Dermis microvascular lymphatic vessel endothelial cell (primary cell): Measurements from ENCODE around the gene PLXDC1. TPM values are rescaled to one million over a fixed set of nuclear protein-coding genes. Genes with fewer than 3 reads are reported as not detected.

Experiments
- DNase-seq, 2 donors: peaks; one replicate each; pipeline versions ENCODE4 v3.0.0 to v3.0.0-alpha.2; 2010; ENCODE audit warnings: low read depth in 2 of 2
- total RNA-seq: library from RNA; depleted of rRNA; stranded (reverse); fragments of >200 nt; gene quantifications from 2 replicates; pipeline ENCODE4 v1.2.1, GENCODE V29; 2014

Gene PLXDC1
- not detected in 2 replicates for total RNA-seq

DNA sequence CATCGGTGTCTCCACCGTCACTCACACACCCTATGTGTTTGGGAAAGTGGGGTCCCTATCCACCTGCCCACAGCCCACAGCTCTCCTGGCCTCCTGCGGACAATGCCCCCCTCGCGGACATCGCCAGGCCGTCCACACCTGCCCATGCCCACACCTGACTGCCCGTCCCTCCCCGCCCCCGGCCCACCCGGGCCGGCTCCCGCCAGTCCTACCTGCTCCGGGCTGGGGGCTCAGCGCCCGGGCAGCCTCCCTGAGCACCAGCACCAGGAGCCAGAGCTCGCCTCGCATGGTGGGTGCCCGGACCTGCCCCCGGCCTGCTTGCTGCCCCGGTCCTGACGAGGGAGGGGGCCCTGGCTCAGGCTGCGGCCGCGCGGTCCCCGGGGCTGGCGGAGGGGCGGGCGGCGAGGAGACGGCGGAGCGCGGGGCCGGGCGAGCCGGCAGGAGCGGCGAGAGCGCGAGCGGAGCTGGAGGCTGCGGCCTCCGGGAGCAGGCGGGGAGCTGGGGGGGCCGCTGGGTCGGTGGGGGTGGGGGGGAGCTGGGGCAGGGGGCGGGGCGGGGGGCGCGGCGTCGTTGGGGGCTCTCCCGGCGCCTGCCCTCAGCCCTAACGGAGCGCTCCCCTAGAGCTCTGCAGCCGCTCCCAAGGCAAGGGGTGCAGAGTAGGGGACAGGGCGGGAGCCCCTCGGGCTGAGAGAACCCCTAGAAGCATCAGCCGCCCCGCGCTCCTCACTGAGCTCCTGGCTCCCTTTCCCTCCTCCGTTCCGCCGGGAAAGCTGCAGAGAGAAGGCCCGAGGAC lies at the start of gene PLXDC1:
PLXDC1 (minus strand) TSS at position 488 of the 793 bp plus-strand sequence; CDS start at position 288, 200 bp downstream.
- DNase-seq, result no peak

DNA sequence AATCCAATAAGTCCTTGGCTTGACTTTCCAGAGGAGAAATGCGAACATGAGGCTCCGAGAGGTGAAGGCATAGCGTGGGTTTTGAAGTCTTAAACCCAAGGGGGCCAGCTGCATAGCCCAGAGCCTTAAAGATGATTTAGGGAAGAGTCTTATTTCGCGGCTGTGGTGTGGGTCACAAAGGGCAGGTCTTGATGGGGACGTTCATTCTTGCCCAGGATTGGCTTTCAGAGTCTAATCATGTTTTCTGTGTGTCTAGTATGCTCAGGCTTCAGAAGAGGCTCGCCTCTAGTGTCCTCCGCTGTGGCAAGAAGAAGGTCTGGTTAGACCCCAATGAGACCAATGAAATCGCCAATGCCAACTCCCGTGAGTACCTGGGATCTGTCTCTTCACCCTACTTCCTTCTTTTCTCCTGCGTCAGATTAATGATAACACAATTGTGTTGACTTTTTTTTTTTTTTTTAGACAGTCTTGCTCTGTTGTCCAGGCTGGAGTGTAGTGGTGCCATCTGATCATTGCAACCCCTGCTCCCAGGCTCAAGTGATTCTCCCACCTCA lies 49.6 kb upstream of the PLXDC1 start:
- DNase-seq, result no peak

DNA sequence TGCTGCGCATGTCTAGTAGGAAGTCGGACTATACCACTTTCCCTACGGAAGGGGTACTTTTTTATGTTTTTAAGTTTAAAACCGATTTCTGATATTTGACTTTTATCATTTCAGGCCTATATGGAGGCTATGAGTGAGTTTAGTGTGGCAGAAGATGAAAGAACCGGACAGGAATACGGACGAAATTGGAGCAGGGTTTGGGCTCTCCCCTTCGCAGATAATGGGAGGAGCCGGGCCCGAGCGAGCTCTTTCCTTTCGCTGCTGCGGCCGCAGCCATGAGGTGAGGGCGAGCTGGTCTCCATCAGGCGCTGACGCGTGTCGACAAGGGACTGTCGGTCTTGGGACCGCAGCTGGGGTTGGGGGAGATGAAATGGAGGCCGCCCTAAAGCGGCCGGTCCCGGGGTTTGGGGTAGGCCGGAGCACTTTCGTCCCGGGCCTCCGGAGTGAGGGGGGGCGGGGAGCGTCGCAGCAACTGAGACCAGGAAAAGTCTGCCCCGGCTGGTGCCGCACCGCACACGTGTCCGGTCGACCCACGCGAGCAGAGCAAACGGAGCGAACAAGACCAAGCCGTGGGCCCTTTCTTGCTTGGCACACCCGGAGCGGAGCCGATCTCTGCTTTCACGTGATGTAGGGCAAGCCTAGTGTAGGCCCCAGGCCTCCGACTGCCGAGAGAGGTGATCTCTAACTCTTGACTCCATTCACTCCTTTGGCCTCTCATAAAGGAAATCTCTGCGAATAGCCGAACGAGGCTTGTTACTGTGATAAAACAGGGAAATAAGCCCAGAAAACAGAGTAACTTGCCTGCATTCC lies 48.8 kb upstream of the PLXDC1 start, which contains the start of gene RPL19:
RPL19 (plus strand) TSS at position 214 of the 810 bp plus-strand sequence; CDS start at position 276, 62 bp downstream.
- DNase-seq, result no peak

DNA sequence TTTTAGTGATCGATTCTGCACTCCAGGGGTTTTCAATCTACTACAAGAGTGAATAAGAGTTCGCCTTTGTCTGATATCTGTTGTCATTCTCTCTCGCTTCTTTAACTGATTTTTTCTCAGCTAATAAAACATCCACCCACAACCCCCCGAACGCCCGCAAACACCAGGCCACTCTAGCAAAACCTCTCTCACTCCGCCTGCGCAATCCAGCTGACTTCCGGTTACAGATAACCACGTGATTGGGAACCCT lies 48.3 kb upstream of the PLXDC1 start:
- DNase-seq, result peak; percentile 94 to 96

DNA sequence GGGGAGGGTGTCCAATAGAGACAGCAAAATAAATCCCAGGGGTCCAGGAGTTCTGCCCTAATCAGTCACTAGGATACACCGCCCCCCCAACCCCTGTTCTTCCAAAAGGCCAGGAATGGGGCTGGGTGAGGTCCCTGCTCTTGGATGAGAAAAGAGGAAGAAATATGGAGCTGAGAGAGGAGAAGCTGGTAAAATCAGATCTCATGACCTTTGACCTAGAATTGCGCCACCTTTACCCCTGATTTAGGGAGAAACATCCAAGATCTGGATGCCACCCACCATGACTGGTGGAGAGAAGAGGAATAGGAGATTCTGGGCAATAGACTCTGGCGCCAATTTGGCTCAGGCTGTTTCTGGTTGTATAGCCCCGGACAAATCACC lies 46.7 kb upstream of the PLXDC1 start:
- no peak for DNase-seq

DNA sequence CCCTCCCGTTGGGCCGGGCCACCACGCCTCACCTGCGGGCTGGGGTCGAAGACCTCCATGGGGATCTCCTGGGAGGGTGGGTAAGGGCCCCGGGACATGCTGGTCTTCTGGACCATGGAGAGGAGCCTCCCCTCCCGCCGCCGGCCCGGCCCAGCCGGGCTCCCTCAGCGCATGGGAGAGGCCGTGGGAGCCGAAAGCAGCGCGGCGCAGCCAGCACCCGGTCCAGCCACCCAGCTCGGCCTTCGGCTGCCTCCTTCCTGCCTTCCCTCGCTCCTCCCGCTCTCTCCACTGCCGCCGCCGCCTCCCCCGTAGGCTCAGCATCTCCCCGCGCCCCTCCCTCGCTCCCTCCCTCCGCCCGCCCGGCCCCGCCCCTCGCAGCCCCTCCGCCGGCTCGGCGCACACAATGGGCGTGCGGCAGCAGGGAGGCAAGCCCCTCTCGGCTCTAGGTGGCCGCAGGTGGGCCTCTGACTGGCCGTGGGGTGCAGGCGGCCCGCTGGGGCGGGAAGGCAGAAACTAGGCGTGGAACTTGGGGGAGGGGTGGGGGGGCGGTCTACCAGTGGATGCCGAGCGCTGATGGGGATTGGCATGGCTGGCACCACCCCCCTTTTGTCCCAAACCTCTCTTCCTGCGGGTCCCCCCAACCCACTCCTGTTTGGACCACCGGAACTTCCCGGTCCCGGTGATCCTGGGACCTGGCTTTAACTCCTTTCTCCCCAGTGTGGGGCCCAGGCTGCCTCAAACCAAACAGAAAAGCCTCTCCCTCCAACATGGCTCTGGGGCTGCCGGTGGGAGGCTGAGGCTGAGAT lies 46.1 kb upstream of the PLXDC1 start, which contains the start of gene CACNB1:
CACNB1 (minus strand) TSS at position 290 of the 806 bp plus-strand sequence; CDS start at position 116, 174 bp downstream.
- DNase-seq, result peak in 1 of 2 donors; percentile 74

DNA sequence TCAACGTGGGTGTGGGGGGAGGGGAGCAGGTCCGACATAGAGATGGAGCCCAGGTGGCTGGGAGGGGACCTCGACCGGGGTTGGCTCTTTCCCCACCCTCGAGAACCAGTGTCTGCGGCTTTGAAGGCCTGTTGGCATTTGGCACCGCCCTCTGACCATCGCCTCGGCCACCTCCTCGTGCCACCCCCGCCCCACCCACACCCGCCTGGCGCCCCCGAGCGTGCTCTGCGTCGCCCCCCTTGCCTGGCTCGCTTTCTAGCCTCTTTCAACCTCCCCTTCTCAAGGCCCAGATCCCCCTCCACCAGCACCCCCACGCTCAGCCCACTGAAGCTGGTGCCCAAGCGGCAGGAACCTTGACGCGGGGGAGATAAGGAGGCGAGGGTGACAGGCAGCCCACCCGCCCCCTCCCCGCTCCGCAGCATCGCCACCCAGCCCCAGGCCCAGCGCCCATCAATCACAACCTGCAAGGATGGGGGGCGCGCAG lies 45.4 kb upstream of the PLXDC1 start:
- DNase-seq, result peak in 1 of 2 donors; percentile 23

DNA sequence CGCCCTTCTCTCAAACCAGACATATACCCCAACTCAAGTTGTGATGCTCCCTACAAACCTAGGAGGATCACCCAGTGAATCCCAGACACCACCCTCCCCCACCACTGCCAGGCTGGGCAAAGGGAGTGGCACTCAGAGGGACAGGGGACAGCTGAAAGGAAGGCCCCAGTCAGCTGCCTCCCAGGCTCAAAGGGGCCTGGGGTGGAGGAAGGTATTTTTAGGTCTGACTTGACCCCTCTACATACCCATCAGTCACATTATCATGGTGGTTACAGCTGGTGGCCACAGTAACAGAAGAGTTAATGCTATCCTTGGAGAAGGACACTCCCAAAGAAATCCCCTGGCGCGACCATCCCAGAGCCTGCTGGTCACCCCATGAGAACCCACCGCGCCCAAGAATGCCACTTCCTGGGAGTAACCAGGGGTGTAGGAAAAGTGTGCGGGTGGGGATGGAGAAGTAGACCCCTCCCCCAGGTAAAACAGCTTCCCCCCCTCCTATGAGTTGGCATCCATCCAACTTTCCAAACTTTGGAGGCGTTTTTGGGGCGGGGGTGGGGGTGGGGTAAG lies 44.9 kb upstream of the PLXDC1 start:
- DNase-seq, result no peak

DNA sequence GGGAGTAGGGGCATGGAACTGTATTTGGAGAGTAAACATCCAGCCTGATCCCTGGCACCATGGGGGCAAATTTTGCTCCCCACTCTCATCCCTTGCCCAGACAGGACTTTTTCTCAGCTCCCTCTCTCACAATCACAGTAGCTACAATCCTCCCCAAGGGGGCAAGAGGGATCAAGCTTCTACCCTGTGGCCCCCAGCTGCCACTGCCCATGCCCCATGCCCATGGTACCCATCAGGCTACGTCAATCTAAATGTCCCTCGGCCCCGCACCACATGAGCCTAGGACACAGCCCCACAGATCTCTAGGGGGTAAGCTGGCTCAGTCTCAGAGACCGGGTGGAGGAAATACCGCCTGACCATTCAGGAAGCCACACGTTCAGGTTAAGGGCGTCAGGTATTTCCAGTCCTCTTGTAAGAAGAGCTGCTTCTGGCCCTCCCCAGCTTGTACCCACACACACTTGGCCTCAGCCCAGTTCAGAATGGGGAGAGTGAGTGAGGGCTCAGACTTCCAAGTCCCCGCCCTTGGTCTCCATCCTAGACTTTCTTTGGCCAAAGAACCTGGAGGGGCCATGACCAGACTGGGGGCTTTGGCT lies 44.2 kb upstream of the PLXDC1 start:
- no peak for DNase-seq

DNA sequence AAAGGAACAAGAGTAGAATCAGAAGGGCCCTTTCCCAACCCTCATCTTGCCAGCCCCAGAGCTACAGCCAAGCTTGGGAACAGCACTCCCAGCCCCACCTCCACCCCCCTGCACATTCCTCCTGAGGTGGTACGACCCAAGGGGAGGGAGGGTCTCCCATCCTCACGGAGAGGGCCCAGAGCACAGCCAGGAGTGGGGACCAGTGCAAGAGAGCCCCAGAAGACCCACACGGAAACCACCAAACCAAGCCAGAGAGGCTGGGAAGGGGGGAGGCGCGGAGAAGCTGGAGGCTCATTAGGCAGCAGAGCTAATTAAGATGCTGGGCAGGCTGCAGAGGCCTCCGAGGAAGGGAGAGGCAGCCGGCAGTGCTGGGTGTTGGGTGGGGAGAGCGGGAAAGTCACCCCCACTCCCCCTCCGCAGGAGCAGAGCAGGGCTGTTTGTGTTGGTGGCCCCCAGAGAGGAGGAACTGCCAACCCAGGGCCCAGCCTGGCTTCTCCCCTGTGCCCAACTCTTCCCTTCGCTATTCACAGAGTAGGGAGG lies 43.6 kb upstream of the PLXDC1 start:
- no peak for DNase-seq

DNA sequence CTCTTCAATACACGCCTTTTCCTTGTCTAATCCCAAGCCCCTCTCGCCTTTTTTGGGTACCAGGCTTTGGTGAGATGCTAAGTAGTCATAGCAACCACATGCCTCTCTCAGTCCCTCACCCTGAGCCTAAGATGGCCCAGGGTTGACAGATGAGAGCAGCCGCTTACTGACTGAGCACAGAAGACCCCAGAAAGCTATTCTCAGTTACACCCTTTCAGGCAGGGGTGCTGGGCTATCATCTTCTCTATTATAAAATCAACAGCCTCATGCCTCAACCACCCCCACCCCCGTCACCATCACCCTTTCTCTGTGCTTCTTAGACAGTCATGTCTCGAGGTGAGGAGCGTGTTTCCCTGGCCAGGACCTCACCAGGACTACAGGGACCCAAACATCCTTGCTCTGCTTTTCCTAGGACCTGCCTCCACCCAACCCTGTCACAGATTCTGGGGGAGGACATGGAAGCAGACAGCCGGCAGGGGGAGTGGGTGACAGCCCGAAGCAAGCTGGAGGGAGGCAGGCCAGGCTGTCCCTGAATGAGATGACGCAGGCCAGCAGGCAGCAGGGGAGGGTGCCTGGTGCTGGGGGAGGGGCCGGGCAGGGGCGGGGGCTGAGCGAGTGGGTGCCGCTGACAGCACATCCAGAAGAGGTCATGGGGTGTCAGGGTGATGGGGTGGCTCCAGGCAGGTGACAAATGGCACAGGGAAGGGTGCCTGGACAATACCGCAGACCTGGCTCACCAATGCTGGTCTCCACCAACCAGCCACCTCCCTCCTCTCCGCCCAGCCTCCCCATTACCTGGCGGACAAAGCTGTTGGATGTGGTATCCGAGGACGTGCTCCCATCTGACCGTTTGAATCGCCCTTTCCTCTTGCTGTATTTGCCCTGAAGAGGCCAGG lies 42.9 kb upstream of the PLXDC1 start:
- DNase-seq, result peak in 1 of 2 donors; percentile 55

DNA sequence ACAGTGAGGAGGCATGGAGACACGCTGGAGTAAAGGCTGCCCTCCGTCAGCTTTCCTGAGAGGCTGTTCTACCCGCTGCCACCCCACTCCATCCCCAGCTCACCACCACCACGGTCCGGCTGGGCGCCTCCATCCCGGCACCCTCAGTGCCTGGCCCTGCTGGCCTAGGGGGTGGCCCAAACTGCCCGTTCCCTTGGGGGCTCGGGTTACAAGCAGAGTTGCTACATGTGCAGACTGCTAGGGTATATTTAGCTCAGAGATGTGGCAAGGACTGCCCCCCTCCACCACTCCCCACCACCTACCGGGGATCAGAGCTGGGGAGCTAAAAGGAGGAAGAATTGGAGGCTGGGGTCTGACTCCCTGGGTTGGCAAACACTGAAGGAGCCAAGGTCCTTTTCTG lies 41.9 kb upstream of the PLXDC1 start:
- DNase-seq, result no peak

DNA sequence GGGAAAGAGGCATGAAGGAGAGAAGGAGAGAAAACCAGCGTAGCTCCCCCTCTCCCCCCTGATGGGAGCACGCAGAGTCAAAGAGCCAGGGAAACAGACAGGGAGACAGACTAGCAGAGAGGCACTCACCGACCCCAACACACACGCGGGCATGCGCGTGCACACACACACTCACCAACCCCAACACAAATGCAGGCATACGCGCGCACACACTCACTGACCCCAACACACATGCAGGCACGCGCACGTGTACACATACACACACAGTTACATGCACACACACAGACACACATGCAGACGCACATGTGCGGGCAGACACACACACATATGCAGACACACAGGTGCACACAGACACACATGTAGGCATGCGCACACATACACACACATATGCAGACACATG lies 41.5 kb upstream of the PLXDC1 start:
- DNase-seq, result no peak

DNA sequence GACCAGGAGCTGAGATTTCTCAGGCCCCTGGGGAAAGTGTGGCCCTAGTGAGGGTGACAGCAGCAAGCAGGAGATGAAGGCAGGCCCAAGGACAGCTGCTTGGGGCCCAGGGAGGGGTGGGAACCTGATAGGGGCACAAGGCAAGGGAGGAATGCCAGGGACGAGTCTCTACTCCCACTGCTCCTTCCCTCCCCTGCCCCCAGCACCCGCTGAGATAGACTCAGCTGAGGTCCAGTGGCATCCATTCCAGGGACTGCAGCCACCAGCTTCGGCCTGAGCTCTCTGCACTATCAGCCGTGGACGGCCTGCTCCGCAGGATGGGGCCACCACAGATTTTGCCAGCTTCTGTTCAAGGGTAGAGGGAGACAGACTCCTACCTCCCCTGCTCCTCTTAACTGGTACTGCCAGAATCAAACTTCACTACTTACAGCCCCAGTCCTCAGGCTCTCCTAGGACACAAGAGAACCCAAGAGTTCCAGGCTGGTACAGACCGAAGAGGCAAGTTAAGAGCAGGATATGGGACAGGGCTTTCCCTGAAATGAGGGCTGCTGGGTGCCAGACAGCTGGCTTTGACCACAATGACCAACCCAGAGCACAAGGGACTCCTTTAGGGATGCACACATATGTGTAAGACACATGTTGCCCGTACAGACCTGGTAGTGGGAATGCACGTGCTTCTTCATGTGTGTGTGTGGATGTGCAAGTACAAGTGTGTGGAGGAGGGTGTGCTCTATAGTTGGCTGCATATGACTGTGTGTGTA lies 40.5 kb upstream of the PLXDC1 start:
- no peak for DNase-seq

DNA sequence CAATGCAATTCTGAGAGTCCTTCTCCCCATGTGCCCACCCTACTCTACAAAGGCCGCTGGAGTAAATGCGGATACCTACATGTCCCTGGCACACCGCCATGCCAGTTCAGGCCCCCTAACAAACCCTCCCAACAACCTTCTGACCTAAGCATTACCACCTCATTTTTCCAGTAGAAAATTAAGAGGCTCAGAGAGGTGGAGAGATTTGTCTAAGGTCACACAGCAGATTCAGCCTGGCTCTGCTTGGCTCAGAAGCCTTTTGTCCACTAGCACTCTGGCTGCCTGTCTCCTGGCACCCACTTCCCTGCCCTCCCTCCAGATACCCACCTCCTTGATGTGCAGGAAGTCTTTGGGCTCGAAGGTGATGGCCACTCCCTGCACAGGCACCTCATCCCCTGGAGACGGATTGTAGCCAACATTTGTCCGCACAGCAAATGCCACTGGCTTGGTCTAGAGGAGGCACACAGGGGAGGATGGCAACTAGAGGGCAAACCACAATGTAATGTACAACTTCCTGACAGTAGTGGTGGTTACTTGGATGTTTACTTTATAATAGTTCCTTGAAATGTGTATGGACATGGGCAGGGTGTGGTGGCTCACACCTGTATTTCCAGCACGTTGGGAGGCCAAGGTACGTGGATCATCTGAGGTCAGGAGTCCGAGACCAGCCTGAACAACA lies 35.9 kb upstream of the PLXDC1 start:
- no peak for DNase-seq

DNA sequence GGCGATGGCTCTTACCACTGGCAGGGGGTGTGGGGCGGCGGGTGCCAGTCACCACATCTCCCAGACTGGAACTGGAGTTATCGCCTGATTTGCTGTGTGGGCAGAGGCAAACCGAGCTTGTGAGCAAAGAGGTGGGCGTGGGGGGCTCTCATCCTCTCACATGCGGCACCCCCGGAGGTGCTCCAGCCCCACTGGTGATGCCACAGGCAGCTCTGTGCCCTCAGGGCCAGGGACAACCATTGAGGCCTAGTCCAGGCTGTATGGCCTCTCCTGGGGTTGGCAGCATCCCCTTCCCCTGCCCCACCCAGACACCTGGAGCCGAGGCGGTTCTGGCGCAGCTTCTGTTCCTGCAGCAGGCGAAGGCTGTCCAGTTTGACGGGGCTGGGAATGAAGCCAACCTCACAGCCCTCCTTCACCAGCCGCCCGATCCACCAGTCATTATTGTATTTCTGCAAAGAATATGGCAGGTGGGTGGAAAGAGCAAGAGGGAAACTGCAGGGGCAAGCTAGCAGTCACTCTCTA lies 35.1 kb upstream of the PLXDC1 start:
- DNase-seq, result no peak

DNA sequence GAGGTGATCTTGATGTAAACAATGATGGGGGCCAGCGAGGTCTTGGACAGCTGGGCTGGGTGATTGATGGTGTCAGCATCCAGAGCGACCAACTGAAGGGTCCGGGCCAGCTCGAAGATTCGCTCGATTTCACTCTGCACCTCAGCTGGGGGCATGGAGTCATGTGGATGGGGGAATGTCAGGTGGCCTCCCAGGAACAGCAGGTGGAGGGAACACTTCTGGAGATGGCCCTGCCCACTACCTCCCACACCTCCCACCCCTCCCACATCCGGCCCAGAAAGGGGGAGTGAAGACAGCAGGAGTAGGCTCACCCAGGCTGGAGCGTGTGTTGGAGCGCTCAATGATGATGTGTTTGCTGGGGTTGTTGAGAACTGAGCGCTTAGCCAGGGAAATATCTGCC lies 32.3 kb upstream of the PLXDC1 start:
- DNase-seq, result no peak

DNA sequence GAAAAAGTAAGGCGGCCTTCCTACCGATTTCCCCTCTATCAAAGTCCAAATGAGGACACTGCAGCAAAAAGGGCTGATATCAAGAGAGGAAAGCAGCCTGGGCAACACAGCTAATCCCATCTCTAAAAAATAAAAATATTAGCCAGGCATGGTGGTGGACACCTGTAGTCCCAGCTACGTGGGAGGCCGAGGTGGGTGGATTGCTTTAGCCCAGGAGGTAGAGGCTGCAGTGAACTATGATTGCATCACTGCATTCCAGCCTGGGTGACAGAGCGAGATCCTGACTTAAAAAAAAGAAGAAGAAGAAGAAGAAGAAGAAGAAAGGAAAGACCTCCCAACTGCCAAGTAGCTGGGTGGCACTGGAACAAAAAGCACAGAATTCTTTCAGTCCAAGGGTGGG lies 31.6 kb upstream of the PLXDC1 start:
- no peak for DNase-seq
